Limb (tissue), 2 donors: ENCODE data around the gene OCA2.
"Not testable (repeated sequence)": the region's sequence is repeated elsewhere in the genome, so short reads cannot be mapped to it uniquely, and the experiment has no call there.

Experiments used
- DNase-seq, 2 donors: peaks; one replicate each; pipeline ENCODE4 v3.0.0-alpha.2; 2016; ENCODE audit errors: extremely low spot score in 2 of 2

OCA2 gene

GRCh38 chr15:27952593-27952992 is 146.5 kb downstream of the OCA2 start:
- not testable (repeated sequence) for DNase-seq

GRCh38 chr15:27951191-27951890 is 147.8 kb downstream of the OCA2 start:
- DNase-seq, result no peak

- DNase-seq, result no peak
Measured at GRCh38 chr15:27949089-27949488, 150.0 kb downstream of the OCA2 start.

- DNase-seq, result no peak
Measured at GRCh38 chr15:27939246-27939645, 159.9 kb downstream of the OCA2 start.

- DNase-seq, result no peak
Measured at GRCh38 chr15:27937851-27938250, 161.3 kb downstream of the OCA2 start.

- no peak for DNase-seq
Measured at GRCh38 chr15:27936164-27936563, 163.0 kb downstream of the OCA2 start.

GRCh38 chr15:27935328-27935727 is 163.8 kb downstream of the OCA2 start:
- no peak for DNase-seq

- no peak for DNase-seq
Measured at GRCh38 chr15:27934782-27935181, 164.3 kb downstream of the OCA2 start.

GRCh38 chr15:27933562-27933961 is 165.6 kb downstream of the OCA2 start:
- DNase-seq, result no peak

- no peak for DNase-seq
Measured at GRCh38 chr15:27932600-27932999, 166.5 kb downstream of the OCA2 start.

- no peak for DNase-seq
Measured at GRCh38 chr15:27928386-27928785, 170.7 kb downstream of the OCA2 start.

GRCh38 chr15:27912283-27912682 is 186.8 kb downstream of the OCA2 start:
- DNase-seq, result no peak

- no peak for DNase-seq
Measured at GRCh38 chr15:27906802-27907201, 192.3 kb downstream of the OCA2 start.

- DNase-seq, result no peak
Measured at GRCh38 chr15:27903405-27903804, 195.7 kb downstream of the OCA2 start.

GRCh38 chr15:27902680-27903385 is 196.3 kb downstream of the OCA2 start:
- DNase-seq, result no peak

GRCh38 chr15:27899583-27900285 is 199.4 kb downstream of the OCA2 start:
- no peak for DNase-seq

GRCh38 chr15:27897481-27897880 is 201.6 kb downstream of the OCA2 start:
- no peak for DNase-seq

- DNase-seq, result no peak
Measured at GRCh38 chr15:27894645-27895044, 204.5 kb downstream of the OCA2 start.

GRCh38 chr15:27889258-27889657 is 209.9 kb downstream of the OCA2 start:
- DNase-seq, result no peak

GRCh38 chr15:27885201-27885600 is 213.9 kb downstream of the OCA2 start:
- no peak for DNase-seq

GRCh38 chr15:27884726-27885125 is 214.4 kb downstream of the OCA2 start:
- DNase-seq, result no peak

- no peak for DNase-seq
Measured at GRCh38 chr15:27878841-27879240, 220.3 kb downstream of the OCA2 start.

GRCh38 chr15:27873828-27874227 is 225.3 kb downstream of the OCA2 start:
- no peak for DNase-seq
